Gastroesophageal sphincter (tissue), 4 donors: ENCODE results near the gene RERE. TPM values are rescaled to one million over a fixed set of nuclear protein-coding genes. Genes with fewer than 3 reads are reported as not detected.

Source experiments
- ATAC-seq: fragments of 150-250 bp; one replicate; pipeline ENCODE4 v1.9.1; 2016; ENCODE audit warnings: mild to moderate bottlenecking, moderate library complexity
- H3K27ac ChIP-seq, 4 donors: fragments of 200-600 bp; sonication (generic) in 3 of 4; 1 replicate in 3 of 4; 2 replicates in 1 of 4; pipeline ENCODE4 v1.5.1; 2016 to 2019
- H3K27me3 ChIP-seq: fragments of 200-600 bp; sonication (generic); one replicate; pipeline ENCODE4 v1.5.1; 2019
- H3K36me3 ChIP-seq, 2 donors: fragments of 200-600 bp; sonication (generic); one replicate each; pipeline ENCODE4 v1.5.1; 2019; ENCODE audit warnings: control low read depth in 1 of 2
- H3K4me1 ChIP-seq, 3 donors: fragments of 200-600 bp; sonication (generic); 1 replicate in 2 of 3; 2 replicates in 1 of 3; pipeline ENCODE4 v1.5.1; 2016 to 2019; ENCODE audit warnings: control low read depth in 2 of 3
- H3K4me3 ChIP-seq, 2 donors: fragments of 200-600 bp; sonication (generic); one replicate each; pipeline ENCODE4 v1.5.1; 2019; ENCODE audit warnings: mild to moderate bottlenecking in 1 of 2, moderate library complexity in 1 of 2
- H3K9me3 ChIP-seq, 3 donors: fragments of 200-600 bp; sonication (generic); one replicate each; pipeline ENCODE4 v1.5.1; 2017 to 2019; ENCODE audit warnings: control low read depth in 2 of 3
- CTCF ChIP-seq, 4 experiments: fragments of 200-600 bp in 2 of 4; fragments of 450-650 bp in 2 of 4; sonication (generic) in 1 of 4; IDR thresholded peaks; one replicate each; pipeline ENCODE4 v1.5.1; 2017 to 2019; ENCODE audit warnings: antibody characterized with exemption in 4 of 4, mild to moderate bottlenecking in 2 of 4, moderate library complexity in 2 of 4
- EP300 ChIP-seq: sonication (generic); formaldehyde crosslinking; IDR thresholded peaks from one replicate; pipeline ENCODE4 v1.6.1; 2017; ENCODE audit warnings: antibody characterized with exemption, mild to moderate bottlenecking
- POLR2A ChIP-seq, 2 donors: fragments of 450-650 bp; IDR thresholded peaks; one replicate each; pipeline ENCODE4 v1.6.1; 2017; ENCODE audit warnings: antibody characterized with exemption in 2 of 2, mild to moderate bottlenecking in 2 of 2, moderate library complexity in 1 of 2
- POLR2AphosphoS5 ChIP-seq: sonication (generic); formaldehyde crosslinking; IDR thresholded peaks from one replicate; pipeline ENCODE4 v1.6.1; 2017; ENCODE audit warnings: antibody characterized with exemption
- WGBS, 2 donors: methylation state at CpG; one replicate each; pipeline ENCODE4 v1.1.5; 2018; ENCODE audit warnings: low coverage in 1 of 2; 5-methylcytosine and 5-hydroxymethylcytosine counted together
- total RNA-seq, 4 donors: library from RNA; depleted of rRNA; stranded (reverse); fragments of >200 nt; gene quantifications; one replicate each; pipeline ENCODE4 v1.1.0, GENCODE V29; 2016

Gene RERE
- total RNA-seq, 4 donors from 2014 or later: 112 to 212 (median 139) TPM

GRCh38 chr1:8402109-8402710, 415.2 kb downstream of the RERE start:
- WGBS, 2 donors: 65 to 66% methylated on average over 4 to 5 of the region's 13 CpGs
- peak overlapping the region in 3 of 4 donors; percentile 32 to 97 (median 45) for H3K27ac ChIP-seq
- TF ChIP-seq POLR2AphosphoS5: no peak
- no peak for TF ChIP-seq CTCF (IDR thresholded peaks at IDR 0.05)
- TF ChIP-seq POLR2A (IDR thresholded peaks at IDR 0.05): no peak
- TF ChIP-seq EP300: no peak
- H3K27me3 ChIP-seq: no peaks in the 10 kb centered on the region
- H3K4me1 ChIP-seq: peaks cover 22 to 76% (median 23%) of the 10 kb centered on the region in 3 donors
- peaks cover 0 to 37% of the 10 kb centered on the region in 2 donors for H3K36me3 ChIP-seq
- no peak for ATAC-seq
- no peaks in the 10 kb centered on the region for H3K9me3 ChIP-seq
- H3K4me3 ChIP-seq: no peak overlapping the region

- H3K36me3 ChIP-seq: peaks cover 0 to 15% of the 10 kb centered on the region in 2 donors
- peaks cover 29 to 79% (median 35%) of the 10 kb centered on the region in 3 donors for H3K4me1 ChIP-seq
- no peaks in the 10 kb centered on the region for H3K27me3 ChIP-seq
- no peaks in the 10 kb centered on the region for H3K9me3 ChIP-seq
- ATAC-seq: no peak
- peak in 2 of 4 experiments; percentile 21 to 24 for TF ChIP-seq CTCF (IDR thresholded peaks at IDR 0.05)
- TF ChIP-seq POLR2A (IDR thresholded peaks at IDR 0.05): no peak
- TF ChIP-seq EP300: no peak
- H3K4me3 ChIP-seq: no peak overlapping the region
- peak overlapping the region; percentile 83 to 97 (median 88) for H3K27ac ChIP-seq
- 83 to 90% methylated on average over 5 of the region's 5 CpGs for WGBS, 2 donors
These were observed 418.8 kb downstream of the RERE start for GRCh38 chr1:8398677-8399076.

GRCh38 chr1:8398086-8398485, 419.4 kb downstream of the RERE start:
- Histone ChIP-seq H3K27ac (peak overlapping the region; percentile 83 to 97 (median 88)), H3K4me1 (peaks cover 30 to 84% (median 35%) of the 10 kb centered on the region in 3 donors), H3K4me3 (no peak overlapping the region), H3K36me3 (peaks cover 0 to 15% of the 10 kb centered on the region in 2 donors), H3K9me3 (no peaks in the 10 kb centered on the region), H3K27me3 (no peaks in the 10 kb centered on the region)
- whole genome bisulfite sequencing, 2 donors: 93% methylated on average over 2 of the region's 2 CpGs; no CpG with 5 or more reads in 1 of the 2 donors
- TF ChIP-seq CTCF (IDR thresholded peaks at IDR 0.05) (no peak), POLR2A (IDR thresholded peaks at IDR 0.05) (no peak), POLR2AphosphoS5 (no peak), EP300 (no peak)
- no peak for ATAC-seq

GRCh38 chr1:8397511-8397910, 419.9 kb downstream of the RERE start:
- H3K27ac ChIP-seq: peak overlapping the region; percentile 83 to 97 (median 88)
- H3K27me3 ChIP-seq: no peaks in the 10 kb centered on the region
- H3K4me1 ChIP-seq: peaks cover 35 to 85% (median 36%) of the 10 kb centered on the region in 3 donors
- 25 to 54% methylated on average over 2 of the region's 2 CpGs for WGBS, 2 donors
- peaks cover 0 to 15% of the 10 kb centered on the region in 2 donors for H3K36me3 ChIP-seq
- no peak for ATAC-seq
- no peak overlapping the region for H3K4me3 ChIP-seq
- TF ChIP-seq POLR2AphosphoS5: no peak
- TF ChIP-seq CTCF (IDR thresholded peaks at IDR 0.05): no peak
- no peak for TF ChIP-seq POLR2A (IDR thresholded peaks at IDR 0.05)
- TF ChIP-seq EP300: no peak
- H3K9me3 ChIP-seq: no peaks in the 10 kb centered on the region
